ENCODE measurements around the gene SLC9A9.

- TF ChIP-seq, protein P1, sequence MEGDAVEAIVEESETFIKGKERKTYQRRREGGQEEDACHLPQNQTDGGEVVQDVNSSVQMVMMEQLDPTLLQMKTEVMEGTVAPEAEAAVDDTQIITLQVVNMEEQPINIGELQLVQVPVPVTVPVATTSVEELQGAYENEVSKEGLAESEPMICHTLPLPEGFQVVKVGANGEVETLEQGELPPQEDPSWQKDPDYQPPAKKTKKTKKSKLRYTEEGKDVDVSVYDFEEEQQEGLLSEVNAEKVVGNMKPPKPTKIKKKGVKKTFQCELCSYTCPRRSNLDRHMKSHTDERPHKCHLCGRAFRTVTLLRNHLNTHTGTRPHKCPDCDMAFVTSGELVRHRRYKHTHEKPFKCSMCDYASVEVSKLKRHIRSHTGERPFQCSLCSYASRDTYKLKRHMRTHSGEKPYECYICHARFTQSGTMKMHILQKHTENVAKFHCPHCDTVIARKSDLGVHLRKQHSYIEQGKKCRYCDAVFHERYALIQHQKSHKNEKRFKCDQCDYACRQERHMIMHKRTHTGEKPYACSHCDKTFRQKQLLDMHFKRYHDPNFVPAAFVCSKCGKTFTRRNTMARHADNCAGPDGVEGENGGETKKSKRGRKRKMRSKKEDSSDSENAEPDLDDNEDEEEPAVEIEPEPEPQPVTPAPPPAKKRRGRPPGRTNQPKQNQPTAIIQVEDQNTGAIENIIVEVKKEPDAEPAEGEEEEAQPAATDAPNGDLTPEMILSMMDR (IDR thresholded peaks at IDR 0.05): no peak
- TF ChIP-seq POLR2A (IDR thresholded peaks at IDR 0.05): no peak
Measured at GRCh38 chr3:143283432-143284128, 564.7 kb downstream of the SLC9A9 start.

Data from right lobe of liver (tissue), 4 donors.